ENCODE data around the gene STK24.

The STK24 gene

DNA sequence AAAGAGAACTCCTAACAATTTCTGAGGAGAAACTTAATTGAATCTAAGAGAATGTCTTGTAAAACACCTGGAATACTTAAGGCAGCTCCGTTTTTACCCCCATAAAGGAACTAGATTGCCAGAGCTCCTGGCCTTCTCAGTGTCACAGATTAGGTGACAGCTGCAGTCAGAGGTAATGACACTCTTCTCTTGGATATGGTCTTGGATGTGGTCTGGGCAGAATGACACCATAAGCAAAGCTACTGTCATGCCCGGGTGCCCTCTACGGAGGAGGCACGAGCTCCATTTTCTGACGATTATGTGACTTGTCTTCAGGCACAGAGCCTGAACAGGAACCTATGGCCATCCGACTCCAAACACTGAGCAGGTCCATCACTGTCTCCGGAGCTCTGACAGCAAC lies 46.7 kb downstream of the STK24 start:
- DNase-seq = no peak

DNA sequence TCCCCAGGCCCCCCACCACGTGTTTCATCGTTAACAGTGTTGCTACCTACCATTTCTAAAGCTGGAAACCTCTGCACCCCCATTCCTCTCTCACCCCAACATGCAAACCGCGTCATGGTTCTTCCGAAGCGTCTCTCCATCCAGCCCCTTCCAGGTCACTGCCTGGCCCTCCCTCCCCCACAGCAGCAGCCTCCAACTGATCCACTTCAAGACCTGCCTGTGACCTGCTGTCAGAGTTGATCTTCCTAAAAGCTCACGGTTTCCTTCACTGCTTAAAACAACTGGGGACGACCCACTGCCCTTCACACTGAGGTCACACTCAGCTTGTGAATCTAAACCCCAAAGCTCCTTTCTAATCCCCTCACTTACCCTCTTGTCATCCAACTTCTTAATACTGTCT lies 47.7 kb downstream of the STK24 start:
- no peak for DNase-seq

- DNase-seq = no peak
These were observed 48.2 kb downstream of the STK24 start for GRCh38 chr13:98528663-98529064.

GRCh38 chr13:98527526-98527925 lies 49.4 kb downstream of the STK24 start:
- no peak for DNase-seq

DNA sequence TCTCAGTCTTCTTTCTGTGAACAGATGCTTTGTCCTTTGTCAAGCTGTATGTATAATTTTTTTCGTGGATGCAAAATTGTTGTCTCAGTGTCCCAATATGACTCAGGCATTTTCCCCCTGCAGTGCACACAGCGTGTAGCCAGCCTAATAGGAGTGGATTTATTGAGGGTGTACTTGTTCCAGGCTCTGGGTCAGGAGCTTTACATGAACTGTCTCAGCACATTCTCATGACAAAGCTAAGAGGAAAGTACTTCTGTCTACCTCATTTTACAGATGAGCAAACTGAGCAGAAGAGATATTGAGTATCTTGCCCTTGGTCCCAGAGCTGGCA lies 50.8 kb downstream of the STK24 start:
- DNase-seq = no peak

- DNase-seq = no peak
These were observed 51.3 kb downstream of the STK24 start for GRCh38 chr13:98525456-98526181.

DNA sequence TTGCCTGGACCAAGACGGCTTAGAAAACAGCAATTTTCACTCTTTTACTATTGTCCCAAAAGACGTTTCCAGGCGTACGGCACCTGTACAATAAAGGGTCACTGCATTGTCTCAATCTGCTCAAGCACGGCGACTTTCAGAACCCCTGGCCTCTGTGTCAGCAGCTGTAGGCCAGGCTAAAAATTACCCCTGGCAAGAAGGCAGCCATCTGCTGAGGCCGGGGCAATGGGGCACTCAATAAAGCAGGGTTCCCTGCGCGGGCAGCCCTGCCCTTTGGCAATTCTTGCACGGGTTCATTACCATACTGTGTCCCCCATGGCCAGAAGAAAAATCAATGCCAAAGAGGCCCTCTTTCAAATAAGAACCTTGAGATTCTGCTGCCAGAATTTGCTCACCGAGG lies 52.1 kb downstream of the STK24 start:
- no peak for DNase-seq

DNA sequence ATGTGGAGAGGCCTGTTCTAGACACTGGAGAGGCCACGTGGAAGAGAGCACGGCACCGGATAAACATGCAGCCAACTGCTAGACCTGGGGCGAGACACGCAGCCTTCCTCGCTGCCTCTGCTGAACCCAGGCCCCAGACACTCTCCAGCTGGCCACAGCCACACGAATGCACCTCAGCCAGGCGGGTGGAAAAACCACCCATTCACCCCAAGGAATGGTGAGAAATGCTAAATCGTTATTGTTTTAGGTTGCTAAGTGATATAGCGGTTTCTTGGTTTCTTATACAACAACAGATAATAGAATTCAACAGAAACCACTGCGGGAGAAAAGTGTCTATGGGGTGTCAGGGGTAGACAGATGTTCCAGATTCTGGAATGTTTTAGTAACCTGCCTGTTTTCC lies 52.5 kb downstream of the STK24 start:
- no peak for DNase-seq

GRCh38 chr13:98523455-98524102 lies 53.3 kb downstream of the STK24 start:
- DNase-seq = no peak

DNA sequence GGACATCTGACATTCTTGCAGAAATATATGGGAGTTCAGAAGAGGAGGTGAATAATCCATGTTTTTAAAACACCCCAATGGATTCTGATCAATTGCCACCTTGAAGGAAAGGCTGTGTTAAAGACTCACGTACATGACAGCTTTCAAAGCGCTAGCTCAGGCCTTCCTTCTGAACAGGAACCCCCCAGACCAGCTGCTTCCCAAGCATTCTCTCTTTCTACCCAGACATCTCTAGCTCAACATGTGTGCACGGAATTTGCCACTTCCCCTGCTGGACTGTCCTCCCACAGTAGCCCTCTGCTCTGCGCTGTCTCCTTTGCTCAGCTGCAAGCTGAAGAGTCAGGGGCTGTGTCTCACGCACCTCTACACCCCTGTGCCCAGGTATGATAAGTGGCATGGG lies 54.5 kb downstream of the STK24 start:
- DNase-seq = no peak

DNA sequence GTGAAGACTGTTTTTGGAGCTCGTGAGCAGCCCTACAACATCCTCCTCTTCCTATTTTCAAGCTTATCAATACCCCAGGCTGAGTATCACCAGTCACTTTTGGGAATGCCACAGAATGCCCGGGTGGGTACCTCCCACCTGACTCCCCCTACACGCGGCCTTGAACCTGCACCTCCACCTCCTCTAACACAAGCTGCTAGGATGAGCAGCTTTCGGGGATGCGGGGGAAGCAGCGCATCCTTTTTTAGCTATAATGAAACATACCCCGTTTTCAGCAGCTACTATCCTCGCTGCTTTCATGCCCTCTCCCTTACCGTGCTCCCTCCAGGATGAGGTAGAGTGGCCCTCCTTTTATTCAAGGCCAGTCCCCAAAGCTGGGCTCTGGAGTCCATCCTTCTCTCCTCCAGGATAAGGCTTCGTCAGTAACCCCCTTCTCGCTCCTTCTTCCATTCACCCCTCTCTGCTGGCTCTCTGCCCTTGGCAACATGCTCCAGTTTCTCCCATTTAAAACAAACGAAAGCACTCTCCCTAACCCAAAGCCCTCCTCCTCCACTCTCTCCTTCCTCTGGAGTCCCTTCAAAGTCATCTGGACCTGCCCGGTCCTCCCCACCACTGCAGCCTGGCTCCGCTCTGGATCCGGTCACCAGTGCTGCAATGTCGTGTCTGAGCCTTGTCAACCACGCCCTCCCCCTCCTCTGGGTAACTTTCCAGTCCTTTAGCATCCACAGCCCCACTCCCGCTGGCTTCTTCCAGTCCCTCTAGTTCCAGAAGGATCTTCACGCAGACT lies 55.3 kb downstream of the STK24 start:
- no peak for DNase-seq

DNA sequence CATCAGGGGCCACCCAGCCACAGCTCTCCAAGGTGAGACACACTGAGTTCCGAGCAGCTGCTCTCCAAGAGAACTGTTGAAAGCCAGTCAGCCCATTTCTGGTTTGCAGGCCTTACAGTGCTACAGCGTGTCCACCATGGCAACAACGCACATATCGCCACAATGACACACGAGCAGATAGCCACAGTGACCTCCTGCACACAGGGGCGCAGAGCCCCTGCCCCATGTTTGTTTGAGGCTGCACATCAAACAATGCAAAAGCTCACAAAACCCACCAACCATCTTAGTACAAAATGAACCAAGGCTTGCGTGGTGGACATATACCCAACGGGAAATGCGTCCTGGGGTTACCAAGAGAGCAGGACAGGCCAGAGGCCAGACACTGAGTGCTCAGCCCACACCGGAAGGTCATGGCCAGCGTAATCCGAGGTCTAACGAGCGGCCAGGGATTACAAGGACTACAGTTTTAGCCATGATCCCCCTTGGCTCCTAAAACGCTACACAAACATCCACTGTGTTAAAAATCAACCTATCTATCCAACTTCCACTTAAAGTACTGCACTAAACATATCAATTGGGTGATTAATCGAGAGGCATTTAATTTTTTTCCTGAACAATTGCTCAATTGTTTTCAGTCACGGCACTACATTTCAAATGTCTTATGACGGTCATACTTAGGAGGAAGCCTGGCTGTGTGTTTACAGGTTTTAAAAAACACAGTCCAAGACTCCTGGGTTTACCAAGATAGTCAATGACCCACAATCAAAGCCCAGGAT lies 56.0 kb downstream of the STK24 start:
- no peak for DNase-seq

DNA sequence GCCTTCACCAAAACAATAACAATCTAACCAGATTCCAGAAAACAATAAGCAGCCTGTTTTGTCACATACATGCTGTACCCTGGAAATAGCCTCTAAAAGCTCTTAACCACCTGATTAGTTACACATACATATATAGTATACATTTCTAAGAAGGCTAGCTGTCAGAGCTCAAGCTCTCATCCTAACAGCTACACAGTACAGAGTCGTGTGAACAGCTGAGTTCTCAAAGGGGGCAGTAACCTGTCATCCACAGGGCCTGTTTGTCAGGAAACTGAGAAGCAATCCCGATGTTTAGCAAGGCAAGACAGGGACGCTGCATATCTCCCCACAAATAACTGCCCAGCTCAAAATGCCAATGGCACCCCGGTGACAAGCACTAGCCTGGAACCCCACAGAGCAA lies 56.9 kb downstream of the STK24 start:
- DNase-seq = no peak

DNA sequence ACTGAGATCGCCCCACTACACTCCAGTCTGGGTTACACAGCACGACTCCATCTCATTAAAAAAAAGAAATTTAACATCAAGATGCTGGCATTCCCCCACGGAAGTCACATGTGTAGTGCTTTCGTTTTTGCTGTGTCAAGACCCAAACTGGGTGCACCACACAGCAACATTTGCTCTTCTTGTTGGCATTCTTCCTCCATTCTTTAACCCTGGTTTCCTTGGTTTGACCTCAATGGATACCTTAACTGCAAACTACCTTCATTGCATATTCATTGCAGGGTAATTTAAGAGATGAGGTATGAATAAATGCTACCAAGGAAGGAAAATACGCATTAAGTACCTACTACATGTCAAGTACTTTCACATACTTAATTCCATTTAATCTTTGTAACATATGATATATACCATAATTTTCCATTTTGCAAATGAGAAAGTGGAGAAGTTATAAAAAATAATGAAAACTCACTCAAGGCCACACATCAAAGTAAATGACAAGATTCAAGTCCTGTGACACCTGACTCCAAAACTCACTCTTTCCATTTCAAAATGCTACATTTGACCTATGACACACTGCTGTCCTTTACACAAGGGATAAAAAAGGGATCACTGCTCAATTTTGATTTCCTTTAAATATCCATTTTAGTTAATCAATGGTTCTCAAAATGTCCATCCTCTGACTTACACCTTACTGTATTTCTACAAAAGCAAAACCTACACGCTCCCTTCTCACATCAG lies 59.2 kb downstream of the STK24 start:
- DNase-seq = peak in 1 of 2 donors; percentile 50

- no peak for DNase-seq
These were observed 61.0 kb downstream of the STK24 start for GRCh38 chr13:98515818-98516465.

DNA sequence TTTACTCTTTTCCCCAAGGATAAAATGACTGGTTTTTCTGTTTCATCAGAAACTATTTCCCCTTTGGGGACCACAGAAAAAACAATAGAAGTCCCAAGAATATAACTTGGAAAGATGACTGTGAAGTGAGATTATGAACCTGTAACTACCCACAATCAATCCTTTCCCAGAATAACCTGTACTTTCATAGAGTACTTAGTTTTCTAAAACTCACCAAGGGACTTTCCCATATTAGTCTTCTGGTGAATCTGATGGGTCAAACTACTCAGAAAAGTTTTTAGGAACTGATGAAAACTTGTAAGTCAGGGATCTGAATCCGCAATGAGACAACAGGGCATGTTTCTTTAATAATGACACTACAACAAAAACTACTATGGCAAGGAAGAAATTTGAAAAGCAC lies 62.6 kb downstream of the STK24 start:
- DNase-seq = no peak

DNA sequence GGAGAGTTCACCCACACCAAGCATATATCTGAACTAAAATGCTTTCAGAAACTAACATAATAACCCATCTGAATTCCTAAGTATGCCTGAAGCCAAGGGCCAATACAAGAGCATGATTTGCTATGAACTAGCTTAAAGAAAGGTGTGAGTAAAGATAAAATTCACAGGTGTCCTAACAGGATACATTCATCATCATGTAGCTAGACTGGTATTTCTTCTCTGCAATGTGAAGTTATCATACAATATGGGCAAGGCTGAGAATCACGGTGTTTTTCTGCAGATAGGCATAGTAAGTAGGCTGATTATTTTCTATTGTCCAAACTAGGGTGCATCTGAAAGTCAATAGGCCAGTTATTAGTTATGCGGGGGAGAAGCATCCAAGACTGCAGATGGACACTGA lies 63.1 kb downstream of the STK24 start:
- DNase-seq = no peak

- DNase-seq = no peak
These were observed 63.9 kb downstream of the STK24 start for GRCh38 chr13:98512774-98513665.

DNA sequence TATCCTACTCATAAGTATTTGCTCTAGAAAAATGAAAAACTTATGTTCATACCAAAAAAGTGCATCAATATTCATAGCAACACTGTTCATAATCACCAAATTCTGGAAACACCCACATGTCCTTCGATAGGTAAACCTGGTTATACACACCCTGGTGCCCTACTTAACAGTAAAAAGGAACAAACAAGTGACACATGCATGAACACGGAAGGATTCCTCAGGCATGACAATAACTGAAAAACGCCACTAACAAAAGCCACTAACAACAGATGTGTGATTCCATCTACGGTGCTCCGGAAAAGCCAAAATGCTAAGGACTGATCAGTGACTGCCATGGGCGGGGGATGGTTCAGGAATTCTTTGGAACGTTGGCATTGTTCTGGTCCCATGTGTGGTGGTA lies 65.5 kb downstream of the STK24 start:
- no peak for DNase-seq

GRCh38 chr13:98510156-98510509 lies 66.8 kb downstream of the STK24 start:
- DNase-seq = no peak

All from stimulated activated CD4-positive, alpha-beta T cell treated with anti-CD3 and anti-CD28 coated beads, Interleukin-2, amount 100 ng/mL, for 24 hours (primary cell).